MM.1S (cell line): ENCODE data around the gene MRO.

Source experiments
- DNase-seq: peaks from one replicate; pipeline ENCODE4 v3.0.0-alpha.2; 2015
- H2AFZ ChIP-seq: fragments of 300-600 bp; sonication (generic); 2 replicates; pipeline ENCODE4 v1.6.0; 2016; ENCODE audit warnings: antibody characterized with exemption, low read length
- H3F3A ChIP-seq: fragments of 300-600 bp; sonication (generic); 2 replicates; pipeline ENCODE4 v1.6.1; 2016; ENCODE audit warnings: mild to moderate bottlenecking, antibody characterized with exemption, low read length, moderate library complexity, mixed read lengths; ENCODE audit not compliant: insufficient read depth
- H3K27ac ChIP-seq: fragments of 300-600 bp; sonication (generic); 2 replicates; pipeline ENCODE4 v1.5.1; 2016; ENCODE audit warnings: mild to moderate bottlenecking, low read length
- H3K27me3 ChIP-seq: fragments of 300-600 bp; sonication (generic); replicated peaks from 2 replicates; pipeline ENCODE4 v1.6.0; 2016; ENCODE audit warnings: low read length; ENCODE audit not compliant: insufficient read depth
- H3K36me3 ChIP-seq: fragments of 300-600 bp; sonication (generic); replicated peaks from 2 replicates; pipeline ENCODE4 v1.6.1; 2016; ENCODE audit warnings: mild to moderate bottlenecking, low read length, mixed read lengths; ENCODE audit not compliant: insufficient read depth
- H3K4me1 ChIP-seq: fragments of 300-600 bp; sonication (generic); 2 replicates; pipeline ENCODE4 v1.6.1; 2016; ENCODE audit warnings: low read length, mixed read lengths
- H3K4me2 ChIP-seq: fragments of 300-600 bp; sonication (generic); 2 replicates; pipeline ENCODE4 v1.6.0; 2016; ENCODE audit warnings: low read depth, low read length
- H3K4me3 ChIP-seq: fragments of 300-600 bp; sonication (generic); 2 replicates; pipeline ENCODE4 v1.5.1; 2016; ENCODE audit warnings: low read length, mixed read lengths
- H3K79me2 ChIP-seq: fragments of 300-600 bp; sonication (generic); 2 replicates; pipeline ENCODE4 v1.6.1; 2016; ENCODE audit warnings: mixed run types, low read length, mixed read lengths
- H3K9ac ChIP-seq: fragments of 300-600 bp; sonication (generic); 2 replicates; pipeline ENCODE4 v1.6.1; 2016; ENCODE audit warnings: low read length, mixed read lengths
- H3K9me2 ChIP-seq: fragments of 300-600 bp; sonication (generic); replicated peaks from 2 replicates; pipeline ENCODE4 v1.6.1; 2016; ENCODE audit warnings: mild to moderate bottlenecking, low read length, mixed read lengths; ENCODE audit not compliant: insufficient read depth
- H3K9me3 ChIP-seq: fragments of 300-600 bp; sonication (generic); replicated peaks from 2 replicates; pipeline ENCODE4 v1.6.1; 2016; ENCODE audit warnings: mild to moderate bottlenecking, low read length, mixed read lengths; ENCODE audit not compliant: insufficient read depth
- H4K20me1 ChIP-seq: fragments of 300-600 bp; sonication (generic); 2 replicates; pipeline ENCODE4 v1.6.1; 2016; ENCODE audit warnings: mild to moderate bottlenecking, low read length, moderate library complexity, mixed read lengths; ENCODE audit not compliant: insufficient read depth
- EZH2 ChIP-seq: fragments of 300-600 bp; sonication (generic); optimal IDR thresholded peaks from 2 replicates; pipeline ENCODE3; 2017; ENCODE audit warnings: low read depth, mild to moderate bottlenecking, antibody characterized with exemption, low read length, mixed read lengths
- EZH2phosphoT487 ChIP-seq: fragments of 300-600 bp; sonication (generic); IDR thresholded peaks from 2 replicates; pipeline ENCODE4 v1.6.1; 2018; ENCODE audit warnings: antibody characterized with exemption, low read length
- TF ChIP-seq, protein P1 (sequence below): fragments of 300-600 bp; sonication (generic); IDR thresholded peaks from 2 replicates; pipeline ENCODE4 v1.5.1; 2016; ENCODE audit warnings: antibody characterized with exemption, low read length, mixed read lengths

The MRO gene

GRCh38 chr18:50819728-50820378 lies at the start of gene MRO:
TSS of gene MRO (minus strand) at chr18:50820016. CDS start at chr18:50809400, 10,616 bp downstream.
- Histone ChIP-seq H3K9me3 (no peaks in the 10 kb centered on the region), H3F3A (no peaks in the 10 kb centered on the region), H2AFZ (peak within 1 kb of the TSS; percentile 81), H3K27me3 (no peaks in the 10 kb centered on the region), H3K79me2 (no peaks in the 10 kb centered on the region), H3K4me1 (peaks cover 19% of the 10 kb centered on the region), H4K20me1 (no peaks in the 10 kb centered on the region), H3K4me2 (peak within 1 kb of the TSS; percentile 94), H3K4me3 (peak within 1 kb of the TSS; percentile 57), H3K9me2 (no peaks in the 10 kb centered on the region), H3K36me3 (no peaks in the 10 kb centered on the region), H3K9ac (0 out of 2 replicates have a peak within 1 kb of the TSS, but pooled peaks have one; percentile 0), H3K27ac (peak within 1 kb of the TSS; percentile 7; the same call in 1 of the 2 replicates)
- TF ChIP-seq EZH2 (no peak), EZH2phosphoT487 (no peak)
- TF ChIP-seq, protein P1, sequence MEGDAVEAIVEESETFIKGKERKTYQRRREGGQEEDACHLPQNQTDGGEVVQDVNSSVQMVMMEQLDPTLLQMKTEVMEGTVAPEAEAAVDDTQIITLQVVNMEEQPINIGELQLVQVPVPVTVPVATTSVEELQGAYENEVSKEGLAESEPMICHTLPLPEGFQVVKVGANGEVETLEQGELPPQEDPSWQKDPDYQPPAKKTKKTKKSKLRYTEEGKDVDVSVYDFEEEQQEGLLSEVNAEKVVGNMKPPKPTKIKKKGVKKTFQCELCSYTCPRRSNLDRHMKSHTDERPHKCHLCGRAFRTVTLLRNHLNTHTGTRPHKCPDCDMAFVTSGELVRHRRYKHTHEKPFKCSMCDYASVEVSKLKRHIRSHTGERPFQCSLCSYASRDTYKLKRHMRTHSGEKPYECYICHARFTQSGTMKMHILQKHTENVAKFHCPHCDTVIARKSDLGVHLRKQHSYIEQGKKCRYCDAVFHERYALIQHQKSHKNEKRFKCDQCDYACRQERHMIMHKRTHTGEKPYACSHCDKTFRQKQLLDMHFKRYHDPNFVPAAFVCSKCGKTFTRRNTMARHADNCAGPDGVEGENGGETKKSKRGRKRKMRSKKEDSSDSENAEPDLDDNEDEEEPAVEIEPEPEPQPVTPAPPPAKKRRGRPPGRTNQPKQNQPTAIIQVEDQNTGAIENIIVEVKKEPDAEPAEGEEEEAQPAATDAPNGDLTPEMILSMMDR: peak; percentile 96
- DNase-seq: peak; percentile 76

DNA sequence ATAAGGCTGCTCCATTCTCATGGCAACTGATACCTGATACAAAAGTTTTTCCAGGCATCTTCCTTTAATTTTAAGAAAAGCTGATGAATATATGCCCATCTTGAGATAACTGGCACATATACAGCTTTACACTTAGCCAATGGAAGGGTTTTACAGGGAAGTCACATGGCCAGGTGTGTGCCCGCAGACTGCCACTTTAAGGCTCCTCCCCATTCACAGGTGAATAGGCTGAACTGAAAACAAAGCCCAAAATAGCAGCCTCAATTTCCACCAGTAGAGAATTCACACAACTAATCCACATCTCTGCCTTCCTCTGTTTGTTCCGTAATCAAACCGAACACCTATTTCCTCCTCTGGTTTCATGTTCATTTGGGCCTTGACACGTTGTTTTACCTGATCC lies 49.3 kb upstream of the MRO start:
- H3K27me3 ChIP-seq: no peaks in the 10 kb centered on the region
- peak overlapping the region; percentile 64 for H2AFZ ChIP-seq
- H3K4me1 ChIP-seq: peaks cover 10% of the 10 kb centered on the region
- peak overlapping the region; percentile 64; the same call in 1 of the 2 replicates for H3K27ac ChIP-seq
- no peak overlapping the region for H3K4me3 ChIP-seq
- no peaks in the 10 kb centered on the region for H3K36me3 ChIP-seq
- H4K20me1 ChIP-seq: no peaks in the 10 kb centered on the region
- DNase-seq: peak; percentile 66
- TF ChIP-seq EZH2: no peak
- TF ChIP-seq, protein P1: no peak
- TF ChIP-seq EZH2phosphoT487: no peak
- H3K9me3 ChIP-seq: no peaks in the 10 kb centered on the region
- no peaks in the 10 kb centered on the region for H3K9me2 ChIP-seq
- peak overlapping the region; percentile 40; the same call in 1 of the 2 replicates for H3K4me2 ChIP-seq
- peaks cover 5% of the 10 kb centered on the region for H3F3A ChIP-seq
- no peak overlapping the region for H3K9ac ChIP-seq
- no peaks in the 10 kb centered on the region for H3K79me2 ChIP-seq

DNA sequence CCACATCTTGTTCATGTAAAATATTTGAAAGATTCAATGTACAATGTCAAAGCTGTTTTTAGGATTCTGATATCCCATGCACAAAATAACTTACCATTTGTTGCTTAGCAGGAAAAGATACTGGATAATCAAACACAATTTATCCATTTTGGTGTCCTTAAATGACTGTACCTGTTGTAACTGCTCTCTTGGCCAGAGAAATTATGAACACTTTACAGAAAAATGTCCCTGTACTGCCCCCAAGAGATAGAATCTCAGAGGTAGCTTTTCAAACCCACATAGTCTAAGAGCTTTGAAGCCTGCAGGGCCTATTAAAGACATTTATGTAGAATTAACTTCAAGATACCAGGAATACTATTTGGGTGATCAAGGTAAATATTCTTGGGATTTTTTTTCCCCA lies 46.9 kb upstream of the MRO start:
- Histone ChIP-seq H3K9me3 (no peaks in the 10 kb centered on the region), H3K9ac (no peak overlapping the region), H3K9me2 (no peaks in the 10 kb centered on the region), H3K4me1 (peaks cover 10% of the 10 kb centered on the region), H3K4me3 (no peak overlapping the region), H3K27ac (no peak overlapping the region), H2AFZ (no peak overlapping the region), H3K27me3 (no peaks in the 10 kb centered on the region), H4K20me1 (no peaks in the 10 kb centered on the region), H3K36me3 (no peaks in the 10 kb centered on the region), H3K79me2 (no peaks in the 10 kb centered on the region), H3K4me2 (no peak overlapping the region), H3F3A (peaks cover 5% of the 10 kb centered on the region)
- peak; percentile 27 for DNase-seq
- TF ChIP-seq EZH2phosphoT487 (no peak), EZH2 (no peak)
- TF ChIP-seq, protein P1: peak; percentile 36
